ENCODE data around the gene CENPS. TPM values are rescaled to one million over a fixed set of nuclear protein-coding genes. Genes with fewer than 3 reads are reported as not detected.

CENPS gene
- total and polyA plus RNA-seq, 9 of the 15 experiments (the other 6 are each of a cell fraction or from before 2014, with no cell fraction given), result 10.2 to 36.0 (median 26.0) TPM

- TF ChIP-seq NFRKB (IDR thresholded peaks at IDR 0.05; ENCODE audit: low read depth) (peak; percentile 15), KLF16 (IDR thresholded peaks at IDR 0.05) (no peak), PHB (CRISPR knock-in tag; IDR thresholded peaks at IDR 0.05) (no peak), ZBTB33 (CRISPR knock-in tag; IDR thresholded peaks at IDR 0.05) (0 out of 2 replicates have a peak, but pooled peaks have one; percentile 60), HEY1 (CRISPR knock-in tag; IDR thresholded peaks at IDR 0.05; ENCODE audit: borderline replicate concordance) (no peak), BRD4 (IDR thresholded peaks at IDR 0.05) (no peak), ZNF79 (CRISPR knock-in tag; IDR thresholded peaks at IDR 0.05; ENCODE audit: low read depth) (no peak), POLR2A (conservative IDR thresholded peaks at IDR 0.05) (peak; percentile 82), NUFIP1 (IDR thresholded peaks at IDR 0.05; ENCODE audit: partially characterized antibody) (no peak), KAT2B (IDR thresholded peaks at IDR 0.05; ENCODE audit: low read depth, low read length) (no peak), SIRT6 (IDR thresholded peaks at IDR 0.05; ENCODE audit: low read depth, low read length) (no peak), ZNF282 (CRISPR knock-in tag; IDR thresholded peaks at IDR 0.05) (no peak), HDGF (IDR thresholded peaks at IDR 0.05) (no peak), SUPT5H (IDR thresholded peaks at IDR 0.05) (peak; percentile 79), HLTF (IDR thresholded peaks at IDR 0.05) (no peak), SP2 (IDR thresholded peaks at IDR 0.05; ENCODE audit: extremely low read depth, low read depth, low read length, poor library complexity, severe bottlenecking) (no peak), HMBOX1 (IDR thresholded peaks at IDR 0.05) (no peak), MTF1 (CRISPR knock-in tag; IDR thresholded peaks at IDR 0.05; ENCODE audit: borderline replicate concordance) (no peak), ZKSCAN8 (CRISPR knock-in tag; IDR thresholded peaks at IDR 0.05) (peak; percentile 67; the same call in 1 of the 2 replicates), ATF7 (IDR thresholded peaks at IDR 0.05) (peak; percentile 84), POLR2AphosphoS2 (IDR thresholded peaks at IDR 0.05; ENCODE audit: low read length) (no peak), ZNF212 (CRISPR knock-in tag; IDR thresholded peaks at IDR 0.05) (0 out of 2 replicates have a peak, but pooled peaks have one; percentile 37), RBM22 (IDR thresholded peaks at IDR 0.05; ENCODE audit: low read depth, low read length, poor library complexity, severe bottlenecking) (no peak), NFE2 (IDR thresholded peaks at IDR 0.05; ENCODE audit: low read depth) (peak; percentile 12; the same call in 1 of the 2 replicates), HSF4 (CRISPR knock-in tag; IDR thresholded peaks at IDR 0.05; ENCODE audit: borderline replicate concordance) (no peak), CC2D1A (IDR thresholded peaks at IDR 0.05) (no peak), ZNF57 (CRISPR knock-in tag; IDR thresholded peaks at IDR 0.05) (no peak; the same call in 1 of the 2 replicates), TCFL5 (CRISPR knock-in tag; conservative IDR thresholded peaks at IDR 0.05) (no peak), MLX (CRISPR knock-in tag; conservative IDR thresholded peaks at IDR 0.05) (no peak)
Observed at GRCh38 chr1:10472220-10473144, 42.2 kb downstream of the CENPS start, which contains the start of gene DFFA (continued).

All from K562 (cell line).